HG03175 (cell line): ENCODE results near the gene ADAMTS2.
"Not testable (repeated sequence)": the region's sequence is repeated elsewhere in the genome, so short reads cannot be mapped to it uniquely, and the experiment has no call there.

Source experiments
- ATAC-seq: cut with Tn5 transposase; IDR thresholded peaks from one replicate; pipeline ENCODE4 v1.9.1; 2021; ENCODE audit warnings: mild to moderate bottlenecking, moderate library complexity; ENCODE audit not compliant: unreplicated experiment

The ADAMTS2 gene

DNA sequence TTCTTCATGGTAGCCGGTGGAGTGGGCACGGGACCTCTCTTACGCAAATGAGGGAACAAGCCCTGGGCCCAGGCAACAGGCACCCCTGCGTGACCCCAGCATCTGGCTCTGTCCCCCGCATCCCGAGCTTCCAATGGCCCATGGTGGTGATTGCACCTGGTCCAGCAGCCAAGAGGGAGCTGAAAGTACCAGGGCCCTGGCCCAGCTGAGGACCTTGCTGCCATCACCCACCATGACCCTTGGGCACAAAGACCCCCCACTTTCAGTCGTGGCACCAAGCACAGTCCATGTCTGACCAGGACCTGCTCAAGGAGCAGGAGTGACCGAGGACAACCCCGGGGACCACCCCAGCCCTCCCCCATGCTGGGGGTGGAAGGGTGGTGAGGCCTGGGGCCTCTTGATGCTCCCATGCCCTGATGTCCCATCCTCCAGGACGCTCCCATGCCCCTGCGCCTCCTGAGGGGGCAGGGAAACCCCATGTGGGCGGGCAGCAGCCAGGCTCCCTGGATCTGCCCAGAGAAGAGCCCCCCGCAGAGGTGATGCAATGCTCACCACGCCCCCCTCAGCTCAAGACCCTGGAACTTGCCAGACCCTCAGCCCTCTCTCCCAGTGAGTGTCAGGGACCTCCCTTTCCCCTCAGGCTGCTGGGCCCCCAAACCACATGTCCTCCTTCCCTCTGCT is 123.9 kb downstream of the ADAMTS2 start:
- ATAC-seq, result no peak

DNA sequence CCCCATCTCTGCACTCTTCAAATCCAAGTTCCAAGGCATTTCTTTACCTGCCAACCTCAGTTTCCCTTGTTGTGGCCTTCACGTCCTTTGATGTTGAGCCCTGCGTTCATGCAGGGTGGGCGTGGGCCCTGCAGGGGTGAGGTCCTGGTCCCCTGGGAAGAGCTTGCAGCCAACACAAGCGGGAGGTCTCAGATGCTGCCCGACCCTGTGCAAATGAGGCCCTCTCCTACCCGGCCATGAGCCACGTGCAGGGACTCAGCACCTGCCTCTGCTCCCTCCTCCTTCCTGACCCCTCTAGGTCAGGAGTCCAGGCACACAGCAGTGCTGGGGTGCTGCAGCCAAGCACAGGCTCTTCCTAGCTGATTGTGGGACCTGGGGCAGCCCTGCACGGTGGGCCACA is 124.5 kb downstream of the ADAMTS2 start:
- ATAC-seq, result no peak

DNA sequence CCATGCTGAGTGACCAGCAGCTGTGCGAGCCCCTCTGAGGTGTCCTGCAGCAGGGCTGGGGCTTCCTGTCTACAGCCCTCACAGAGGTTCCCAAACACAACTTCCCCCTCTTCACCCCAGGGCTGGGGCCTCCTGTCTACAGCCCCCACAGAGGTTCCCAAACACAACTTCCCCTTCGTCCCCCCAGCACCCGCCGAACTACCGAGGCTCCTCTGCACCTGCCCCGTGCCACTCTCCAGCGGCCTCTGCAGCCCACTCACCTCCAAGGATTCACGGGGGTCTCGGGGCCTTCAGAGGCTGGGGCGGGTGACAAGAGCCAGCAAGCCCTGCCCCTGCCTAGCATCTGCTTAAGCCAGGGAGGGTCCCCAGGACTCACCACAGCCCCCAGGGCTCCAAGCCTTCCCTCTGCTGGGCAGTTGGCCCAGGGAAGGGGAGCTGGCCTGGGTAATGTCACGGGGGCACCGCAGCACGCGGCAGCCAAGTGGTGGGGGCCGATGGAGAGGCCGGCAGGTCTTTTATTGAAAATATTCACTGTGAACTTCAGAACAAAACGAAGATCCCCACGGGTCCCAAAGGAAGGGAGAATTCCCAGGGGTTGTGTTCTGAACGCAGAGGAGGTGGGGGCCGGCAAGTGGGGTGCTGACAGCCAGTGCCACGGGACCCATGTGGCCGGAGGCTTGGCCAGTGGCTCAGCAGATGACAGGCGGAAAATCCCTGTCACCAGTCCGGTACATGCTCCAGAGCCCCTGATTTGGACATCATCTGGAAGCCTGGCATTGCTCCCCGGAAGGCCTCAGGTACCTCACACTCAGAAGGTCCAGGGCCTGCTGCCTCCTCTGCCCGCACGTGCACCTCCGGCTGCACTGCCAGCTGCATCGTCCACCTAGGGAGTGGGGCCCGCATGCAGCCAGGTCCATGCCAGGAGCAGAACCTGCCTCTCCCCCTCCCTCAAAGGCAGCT is 125.3 kb downstream of the ADAMTS2 start:
- ATAC-seq, result no peak

DNA sequence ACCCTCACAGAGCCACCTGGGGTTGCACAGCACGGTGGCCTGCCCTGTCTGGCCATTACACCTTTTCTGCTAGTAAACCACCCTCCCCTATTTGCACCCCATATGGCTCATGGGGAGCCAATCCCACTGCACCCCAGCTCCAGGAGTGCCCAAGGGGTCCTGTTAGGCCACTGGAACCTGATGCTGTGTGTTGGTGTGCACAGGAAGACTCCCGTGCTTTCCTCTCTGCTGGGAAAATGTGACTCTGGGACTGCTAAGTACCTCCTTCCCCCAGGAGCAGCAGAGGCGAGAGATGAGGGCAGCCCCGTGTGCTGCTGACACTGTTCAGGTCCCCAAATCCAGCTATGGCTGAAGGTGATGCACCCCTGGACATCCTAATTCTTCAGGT is 126.3 kb downstream of the ADAMTS2 start:
- ATAC-seq, result no peak

DNA sequence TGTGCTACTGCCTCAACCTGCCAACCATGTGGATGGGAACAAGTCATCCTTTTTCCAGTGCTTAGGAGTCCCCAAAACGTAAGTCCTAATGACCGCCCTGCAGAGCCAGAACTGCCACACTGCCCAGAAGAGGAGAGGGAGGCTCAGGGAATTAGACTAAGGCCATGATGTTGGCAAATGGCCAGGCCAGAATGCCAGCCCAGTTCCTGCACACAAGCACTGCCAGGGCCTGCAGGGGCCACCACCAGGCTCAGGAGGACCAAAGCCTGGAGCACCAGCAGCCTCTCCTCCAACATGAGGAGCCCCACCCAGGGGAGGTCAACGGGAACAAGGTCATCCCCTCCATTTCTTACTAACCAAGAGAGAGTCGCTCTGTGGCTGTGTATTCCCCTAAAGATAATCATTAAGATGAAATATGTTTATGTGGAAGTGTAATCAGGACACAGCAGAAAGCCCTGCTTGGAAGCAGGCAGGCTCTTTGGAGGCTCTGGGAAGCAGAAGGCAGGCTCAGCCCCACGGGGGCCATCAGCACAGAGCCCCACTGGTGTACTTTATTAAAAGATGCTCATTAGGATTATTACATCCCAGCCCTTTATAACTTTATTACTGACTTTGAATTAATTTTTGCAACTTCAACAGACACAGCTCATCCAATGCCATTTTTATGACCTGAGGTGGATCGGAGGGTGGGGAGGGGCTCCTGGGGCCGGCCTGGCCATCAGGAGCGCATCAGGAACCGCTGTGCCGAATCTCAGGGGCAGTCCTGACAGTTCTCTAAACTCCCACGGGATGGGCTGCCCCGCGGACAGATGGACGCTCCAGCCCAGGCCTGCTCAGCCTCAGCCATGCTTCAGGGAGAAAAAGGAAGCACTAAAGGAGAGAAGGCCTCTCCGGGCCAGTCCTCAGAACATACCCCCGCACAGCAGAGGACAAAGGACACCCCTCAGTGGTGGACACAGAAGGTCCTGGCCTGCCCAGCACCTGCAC is 127.0 kb downstream of the ADAMTS2 start:
- ATAC-seq, result no peak

DNA sequence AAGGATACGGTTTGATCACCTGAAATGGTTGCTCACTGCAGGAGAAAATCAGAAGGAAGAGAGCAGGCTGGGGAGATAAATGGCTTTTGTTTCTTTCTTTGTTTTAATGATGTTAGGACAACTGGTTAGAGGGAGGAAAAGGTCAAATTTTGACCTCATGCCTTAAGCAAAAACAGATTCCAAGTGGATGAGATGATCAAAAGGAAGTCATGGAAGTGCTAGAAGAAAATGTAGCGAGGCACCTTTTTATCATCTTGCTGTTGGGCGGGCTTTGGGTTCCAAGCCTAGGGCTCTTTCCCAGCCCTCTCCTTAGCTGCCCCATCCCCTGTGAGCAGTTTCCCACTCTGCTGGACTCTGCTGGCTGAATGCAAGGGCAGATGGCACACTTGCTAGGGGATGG is 127.9 kb downstream of the ADAMTS2 start:
- ATAC-seq, result no peak

DNA sequence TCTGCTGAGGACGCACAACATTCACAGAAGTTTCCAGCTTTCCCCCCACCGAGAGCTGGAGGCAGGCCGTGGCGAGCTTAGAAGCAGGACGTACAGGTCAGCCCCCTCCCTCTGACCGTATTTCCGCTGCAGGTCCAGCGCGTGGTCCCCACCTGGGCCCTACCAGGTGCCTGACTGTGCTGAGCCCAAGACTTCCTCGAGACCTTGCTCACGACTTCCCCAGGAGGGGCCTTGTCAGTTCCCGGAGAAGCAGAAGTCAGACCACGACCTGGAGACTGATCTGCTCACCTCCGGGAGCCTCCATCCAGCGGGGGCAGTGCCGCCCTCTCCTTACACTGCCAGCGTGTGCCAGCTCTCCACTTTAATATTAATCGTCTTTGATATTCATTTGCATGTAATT is 128.9 kb downstream of the ADAMTS2 start:
- ATAC-seq, result not testable (repeated sequence)

DNA sequence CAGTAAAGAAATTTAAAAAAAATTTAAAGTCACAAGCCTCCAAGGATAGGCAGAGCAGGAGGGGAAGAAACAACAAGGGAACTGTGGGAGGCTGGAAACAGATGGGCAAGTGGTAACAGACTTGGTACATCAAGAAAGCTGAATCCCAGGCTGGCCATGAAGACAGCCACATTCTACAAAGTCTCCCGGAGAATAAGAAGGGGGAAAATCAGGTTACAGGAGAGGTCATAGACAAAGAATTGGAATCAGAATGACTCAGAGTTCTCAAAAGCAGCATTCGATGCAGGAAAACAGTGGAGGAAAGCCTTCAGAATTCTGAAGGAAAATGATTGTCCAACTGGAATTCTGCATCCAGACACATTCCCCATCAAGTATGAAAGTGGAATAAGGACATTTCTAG is 129.7 kb downstream of the ADAMTS2 start:
- no peak for ATAC-seq

DNA sequence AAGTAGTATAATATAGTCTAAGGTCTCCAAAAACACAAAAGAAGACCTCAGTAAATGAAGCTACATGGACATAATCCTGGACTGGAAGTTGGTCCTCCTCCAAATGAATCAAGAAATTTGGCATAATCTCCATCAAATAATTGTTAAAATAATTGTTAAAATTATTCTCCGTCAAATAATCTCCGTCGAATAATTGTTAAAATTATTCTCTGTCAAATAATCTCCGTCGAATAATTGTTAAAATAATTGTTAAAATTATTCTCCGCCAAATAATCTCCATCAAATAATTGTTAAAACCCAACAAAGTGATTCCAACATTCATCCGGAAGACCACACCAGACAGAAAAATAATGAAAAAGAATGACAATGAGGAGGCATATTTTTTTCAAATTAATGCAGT is 130.6 kb downstream of the ADAMTS2 start:
- no peak for ATAC-seq

DNA sequence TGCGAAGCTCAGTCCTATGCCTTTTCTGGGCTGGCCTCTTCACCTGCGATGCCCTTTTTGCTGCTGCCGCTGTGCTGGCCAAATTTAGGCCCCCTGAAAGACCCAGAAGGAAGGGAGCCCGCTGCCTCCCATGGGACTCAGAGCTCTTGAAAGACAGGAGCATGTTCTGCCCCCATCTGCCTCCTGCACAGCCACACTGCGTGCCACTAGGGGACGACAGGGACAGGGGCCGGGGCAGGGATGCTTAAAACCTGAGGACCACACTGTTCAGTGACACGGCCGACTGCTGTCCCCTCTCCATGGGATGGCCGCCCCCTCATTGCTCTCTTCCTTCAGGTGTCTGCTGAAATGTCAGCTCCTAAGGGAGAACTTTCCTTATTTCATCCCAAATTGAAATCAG is 132.4 kb downstream of the ADAMTS2 start:
- ATAC-seq, result no peak

DNA sequence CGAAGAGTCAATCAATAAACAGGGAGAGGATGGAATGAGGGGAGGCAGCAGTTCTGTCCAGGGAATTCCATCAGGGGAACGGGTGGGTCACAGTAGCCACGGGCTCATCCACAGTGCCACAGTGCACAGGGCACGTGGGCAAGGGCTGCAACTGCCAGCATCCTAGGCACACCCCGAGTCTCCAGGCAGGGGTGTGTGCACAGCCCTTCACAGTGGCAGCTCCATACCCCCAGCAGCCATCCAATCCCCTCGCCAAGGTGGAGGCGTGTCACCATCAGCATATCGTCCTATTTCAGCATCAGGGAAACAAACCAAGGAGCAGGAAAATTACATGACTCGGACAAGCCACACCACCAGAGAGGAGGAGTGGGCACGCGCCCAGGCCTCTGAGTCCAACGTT is 133.6 kb downstream of the ADAMTS2 start:
- ATAC-seq, result no peak

DNA sequence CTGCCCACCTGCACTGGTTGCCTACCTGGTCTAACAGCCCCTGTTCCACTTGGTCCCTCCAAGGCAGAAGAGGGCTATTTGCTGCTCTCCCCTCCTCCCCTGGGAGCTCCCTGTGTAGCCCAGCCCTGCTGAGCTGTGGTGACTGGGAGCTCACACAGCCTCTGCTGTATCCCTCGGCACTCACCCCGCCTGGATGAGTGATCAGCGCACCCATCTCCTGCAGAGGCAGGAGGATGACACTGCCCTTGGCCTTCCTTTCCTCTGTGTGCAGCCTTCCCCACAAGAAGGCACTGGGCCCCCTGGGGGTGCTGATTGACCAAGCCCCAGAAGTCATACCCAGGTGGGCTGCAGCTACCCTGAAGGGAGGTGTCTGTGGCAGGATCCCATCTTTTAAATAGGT is 134.2 kb downstream of the ADAMTS2 start:
- no peak for ATAC-seq

DNA sequence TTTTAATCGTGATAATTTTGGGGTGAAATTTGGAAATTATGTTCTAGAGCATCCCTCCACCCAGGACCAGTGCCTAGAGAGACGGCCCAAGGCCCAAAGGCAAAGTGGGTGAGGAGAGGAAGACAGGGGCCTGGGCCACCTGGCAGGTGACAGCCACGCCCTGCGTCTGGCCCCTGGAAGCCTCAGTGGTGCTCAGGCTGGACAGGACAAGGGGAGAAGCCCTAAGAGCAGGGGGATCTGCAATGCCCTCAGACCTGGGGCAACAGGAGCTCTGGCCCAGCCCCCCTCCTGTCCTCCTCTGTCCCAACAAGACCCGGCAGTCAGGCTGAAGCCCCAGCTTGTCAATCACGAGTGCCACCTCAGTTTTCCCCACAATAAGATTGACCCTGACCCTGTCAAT is 134.8 kb downstream of the ADAMTS2 start:
- no peak for ATAC-seq

DNA sequence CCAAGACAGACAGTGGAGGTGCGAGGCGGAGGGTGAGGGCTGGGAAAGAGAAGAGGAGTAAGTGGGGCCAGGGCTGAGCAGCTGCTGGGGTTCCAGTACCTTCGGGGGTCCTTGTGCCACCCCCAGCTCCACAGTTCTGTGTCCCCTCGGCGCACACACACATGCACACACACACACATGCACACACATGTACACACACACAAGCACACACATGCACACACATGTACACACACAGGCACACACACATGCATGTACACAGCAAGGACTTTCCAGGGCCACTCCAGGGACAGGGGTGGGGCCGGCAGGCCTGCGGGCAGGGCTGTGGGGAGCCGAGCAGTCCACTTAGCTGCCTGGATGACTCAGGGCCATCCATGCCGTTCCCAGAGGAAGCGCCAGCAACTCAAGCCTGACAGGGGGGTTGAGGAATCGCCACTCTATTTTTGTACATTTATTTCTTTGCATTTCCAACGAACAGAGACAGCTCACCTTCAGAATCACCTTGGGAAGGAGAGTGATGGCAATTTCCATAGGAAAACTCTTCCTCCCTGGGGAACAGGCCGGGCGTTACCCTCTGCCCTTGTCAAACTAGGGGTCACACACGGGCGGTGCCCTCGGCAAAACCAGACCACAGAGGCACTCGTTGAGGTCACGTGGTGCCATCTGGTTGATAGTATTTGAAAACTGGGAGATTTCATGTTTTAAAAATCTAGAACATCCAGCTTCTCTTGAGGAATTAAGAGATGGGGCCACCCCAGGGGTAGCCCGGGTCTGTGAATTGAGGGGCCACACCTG is 135.7 kb downstream of the ADAMTS2 start:
- ATAC-seq, result no peak

DNA sequence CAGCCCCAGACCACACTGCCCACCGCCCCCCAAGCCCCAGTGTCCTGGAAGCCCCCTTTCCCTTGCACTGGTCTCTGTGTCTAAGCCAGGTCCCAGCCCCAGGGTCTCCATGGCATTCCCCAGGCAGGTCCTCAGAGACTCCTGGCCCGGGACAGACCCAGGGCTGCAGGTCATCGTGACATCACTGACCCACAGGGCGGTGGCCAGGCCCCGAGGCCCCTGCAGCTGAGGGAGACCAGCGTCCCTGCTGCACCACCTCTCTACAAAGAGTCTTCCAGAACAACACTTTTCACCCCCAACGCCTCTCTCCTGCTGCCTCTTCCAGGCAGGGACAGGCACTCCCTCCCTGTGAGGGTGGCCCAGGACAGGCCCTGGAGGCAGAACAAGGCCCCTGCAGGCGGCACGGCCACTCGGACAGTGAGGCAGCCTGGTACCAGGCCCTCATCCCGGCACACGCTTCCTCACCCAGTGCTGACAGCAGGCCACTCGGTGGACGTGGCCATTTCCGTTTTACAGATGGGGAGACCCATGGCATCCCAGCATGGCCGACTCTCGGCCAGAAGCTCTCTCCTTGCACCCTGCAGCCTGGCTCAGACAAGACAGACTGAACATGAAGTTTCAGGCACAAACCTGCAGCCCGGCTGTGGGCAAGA is 136.4 kb downstream of the ADAMTS2 start:
- no peak for ATAC-seq

DNA sequence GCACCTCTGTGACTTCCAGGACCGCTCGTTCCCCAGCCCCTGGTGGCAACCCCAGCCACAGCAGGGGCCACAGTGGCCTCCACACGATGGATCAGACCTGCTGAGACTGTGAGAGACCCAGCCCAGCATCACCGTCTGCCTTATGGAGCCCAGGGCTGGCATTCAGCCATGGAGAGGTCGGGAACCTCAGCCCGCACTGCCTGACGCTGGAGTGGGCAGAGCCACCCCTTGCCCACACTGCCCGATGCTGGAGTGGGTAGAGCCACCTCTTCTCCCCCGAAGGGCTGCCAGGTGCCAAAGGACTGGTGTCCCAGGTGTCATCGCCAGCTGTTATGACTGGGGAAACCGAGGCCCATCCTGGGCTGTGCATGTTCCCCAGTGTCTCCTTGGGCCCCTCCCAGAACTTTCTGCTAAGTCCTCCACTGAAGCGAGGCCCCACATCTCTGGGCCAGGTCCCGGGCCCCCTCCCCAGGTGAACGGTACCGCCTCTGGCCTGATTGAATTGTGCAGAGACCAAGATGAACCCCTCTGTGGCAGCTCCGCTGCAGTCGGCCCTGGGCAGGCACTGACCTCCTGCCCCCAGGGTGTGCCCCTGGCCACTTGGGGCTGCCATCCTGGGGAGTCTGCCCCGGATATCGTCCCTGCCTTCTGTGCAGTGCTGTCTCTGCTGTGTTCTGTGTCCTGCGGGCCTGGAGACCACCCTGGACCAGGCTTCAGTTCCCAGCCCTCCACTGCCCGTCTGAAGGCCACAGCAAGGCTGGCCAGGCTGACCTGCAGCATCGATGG is 137.1 kb downstream of the ADAMTS2 start:
- ATAC-seq, result no peak

DNA sequence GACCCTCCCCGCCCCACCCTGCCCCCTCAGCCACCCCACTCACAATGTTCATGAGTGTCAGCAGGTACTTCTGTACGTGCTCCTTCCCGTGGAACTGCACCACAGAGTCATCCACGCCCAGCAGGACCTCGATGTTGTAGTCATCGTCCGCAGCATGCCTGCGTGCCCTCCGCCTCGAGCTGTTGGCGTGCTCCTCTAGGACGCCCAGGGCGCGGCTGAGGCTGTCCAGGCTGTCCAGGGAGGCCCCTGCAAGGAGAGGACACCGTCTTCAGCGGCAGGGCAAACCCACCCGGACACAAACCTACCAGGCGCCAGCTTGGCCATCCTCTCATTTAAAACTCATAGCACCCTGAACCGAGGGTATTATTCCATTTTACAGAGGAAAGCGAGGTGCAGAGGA is 137.8 kb downstream of the ADAMTS2 start:
- no peak for ATAC-seq

DNA sequence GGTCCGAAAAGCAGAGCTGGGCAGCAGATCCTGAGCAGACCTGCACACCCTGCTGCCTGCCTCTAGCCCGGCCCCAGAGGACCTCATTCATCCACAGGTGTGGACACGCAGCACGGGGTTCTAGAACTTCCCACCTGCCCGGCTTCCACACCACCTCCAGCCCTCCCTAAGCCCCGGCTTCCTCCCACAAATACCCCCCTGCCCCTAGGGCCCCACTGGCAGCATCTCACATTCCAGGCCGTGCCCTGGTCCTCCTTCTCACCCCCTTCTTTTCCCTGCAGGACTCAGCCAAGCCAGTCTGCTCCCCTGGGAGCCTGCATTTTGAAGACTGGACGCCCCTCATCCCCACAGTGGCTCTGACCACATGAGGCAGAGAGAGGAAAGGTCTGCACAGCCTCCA is 138.9 kb downstream of the ADAMTS2 start:
- ATAC-seq, result no peak

DNA sequence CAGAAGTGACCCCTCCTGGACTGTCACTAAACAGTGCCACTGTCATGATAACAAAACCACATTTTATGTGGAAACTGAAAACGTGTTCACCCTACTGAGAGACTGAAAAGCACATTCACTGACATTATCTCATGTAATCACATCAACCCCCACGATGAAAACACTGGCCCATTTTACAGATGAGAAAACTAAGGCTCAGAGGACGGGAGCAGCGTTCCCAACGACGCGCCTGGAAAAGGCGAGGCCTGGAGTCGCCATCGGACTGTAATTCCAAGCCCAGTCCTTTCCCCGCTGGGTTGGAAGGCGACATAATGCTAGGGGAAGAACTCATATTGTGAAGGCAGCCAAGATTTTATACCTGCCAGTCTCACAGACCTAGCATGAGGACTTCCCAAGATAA is 140.0 kb downstream of the ADAMTS2 start:
- no peak for ATAC-seq
